ENCODE measurements around the gene GALNTL6. TPM values are rescaled to one million over a fixed set of nuclear protein-coding genes. Genes with fewer than 3 reads are reported as not detected.

The GALNTL6 gene
- total RNA-seq, 1 donor, result not detected

DNA sequence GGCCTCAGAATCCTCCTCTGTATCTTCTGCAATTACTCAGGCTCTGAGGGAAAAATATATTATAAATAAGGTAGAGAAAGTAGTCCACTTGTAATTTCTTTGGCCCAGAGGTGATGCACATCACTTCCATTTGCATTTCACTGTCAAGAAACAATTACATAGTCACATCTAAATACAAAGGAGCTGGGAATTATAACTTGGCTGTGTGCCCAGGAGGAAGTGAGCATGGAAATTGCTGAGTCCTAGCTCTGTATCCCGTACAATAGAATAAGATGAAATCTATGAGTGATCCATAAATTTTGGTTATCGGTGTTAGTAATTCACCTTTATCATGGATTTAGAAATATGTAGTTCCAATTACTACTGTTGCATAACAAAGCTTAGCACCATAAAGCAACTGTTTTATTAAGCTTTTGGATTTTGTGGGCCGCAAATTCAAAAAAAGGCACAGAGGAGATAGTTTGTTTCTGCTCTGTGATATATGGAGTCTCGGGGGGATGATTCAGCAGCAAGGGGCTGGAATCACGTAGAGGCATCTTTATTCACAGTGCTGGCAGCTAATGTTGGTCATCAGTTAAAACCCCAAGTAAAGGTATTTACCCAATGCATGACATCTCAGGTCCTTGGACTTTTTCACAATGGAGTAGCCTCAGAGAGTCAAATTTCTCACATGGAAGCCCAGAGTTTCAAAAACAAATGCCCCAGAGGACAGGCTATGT lies 1114.1 kb downstream of the GALNTL6 start:
- TF ChIP-seq, protein P1, sequence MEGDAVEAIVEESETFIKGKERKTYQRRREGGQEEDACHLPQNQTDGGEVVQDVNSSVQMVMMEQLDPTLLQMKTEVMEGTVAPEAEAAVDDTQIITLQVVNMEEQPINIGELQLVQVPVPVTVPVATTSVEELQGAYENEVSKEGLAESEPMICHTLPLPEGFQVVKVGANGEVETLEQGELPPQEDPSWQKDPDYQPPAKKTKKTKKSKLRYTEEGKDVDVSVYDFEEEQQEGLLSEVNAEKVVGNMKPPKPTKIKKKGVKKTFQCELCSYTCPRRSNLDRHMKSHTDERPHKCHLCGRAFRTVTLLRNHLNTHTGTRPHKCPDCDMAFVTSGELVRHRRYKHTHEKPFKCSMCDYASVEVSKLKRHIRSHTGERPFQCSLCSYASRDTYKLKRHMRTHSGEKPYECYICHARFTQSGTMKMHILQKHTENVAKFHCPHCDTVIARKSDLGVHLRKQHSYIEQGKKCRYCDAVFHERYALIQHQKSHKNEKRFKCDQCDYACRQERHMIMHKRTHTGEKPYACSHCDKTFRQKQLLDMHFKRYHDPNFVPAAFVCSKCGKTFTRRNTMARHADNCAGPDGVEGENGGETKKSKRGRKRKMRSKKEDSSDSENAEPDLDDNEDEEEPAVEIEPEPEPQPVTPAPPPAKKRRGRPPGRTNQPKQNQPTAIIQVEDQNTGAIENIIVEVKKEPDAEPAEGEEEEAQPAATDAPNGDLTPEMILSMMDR (IDR thresholded peaks at IDR 0.05; ENCODE audit: insufficient read depth, low read length), result no peak
- no peak overlapping the region for H3K4me3 ChIP-seq (ENCODE audit: low read depth, low read length)
- DNase-seq (ENCODE audit: low read depth), result no peak

DNA sequence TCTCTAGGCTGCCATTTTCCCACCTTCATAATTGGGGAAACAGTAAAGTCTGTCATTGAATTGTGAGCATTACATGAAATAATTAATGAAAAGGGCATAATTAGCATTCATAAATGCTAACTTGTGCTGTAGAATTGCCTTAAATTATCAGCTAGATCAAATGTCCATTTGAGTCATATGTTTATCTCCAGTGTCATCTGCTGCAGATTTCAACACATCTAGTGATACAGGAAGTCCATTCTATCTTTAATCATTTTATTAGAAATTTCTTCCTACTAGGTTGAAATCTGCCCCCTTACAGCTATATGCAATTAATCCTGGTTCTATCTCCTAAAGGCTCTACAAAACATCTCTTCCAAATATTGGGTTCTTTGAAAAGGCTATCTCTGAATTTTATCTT lies 1115.1 kb downstream of the GALNTL6 start:
- H3K4me3 ChIP-seq (ENCODE audit: low read depth, low read length), result no peak overlapping the region
- TF ChIP-seq, protein P1 (IDR thresholded peaks at IDR 0.05; ENCODE audit: insufficient read depth, low read length), result no peak
- DNase-seq (ENCODE audit: low read depth), result no peak

DNA sequence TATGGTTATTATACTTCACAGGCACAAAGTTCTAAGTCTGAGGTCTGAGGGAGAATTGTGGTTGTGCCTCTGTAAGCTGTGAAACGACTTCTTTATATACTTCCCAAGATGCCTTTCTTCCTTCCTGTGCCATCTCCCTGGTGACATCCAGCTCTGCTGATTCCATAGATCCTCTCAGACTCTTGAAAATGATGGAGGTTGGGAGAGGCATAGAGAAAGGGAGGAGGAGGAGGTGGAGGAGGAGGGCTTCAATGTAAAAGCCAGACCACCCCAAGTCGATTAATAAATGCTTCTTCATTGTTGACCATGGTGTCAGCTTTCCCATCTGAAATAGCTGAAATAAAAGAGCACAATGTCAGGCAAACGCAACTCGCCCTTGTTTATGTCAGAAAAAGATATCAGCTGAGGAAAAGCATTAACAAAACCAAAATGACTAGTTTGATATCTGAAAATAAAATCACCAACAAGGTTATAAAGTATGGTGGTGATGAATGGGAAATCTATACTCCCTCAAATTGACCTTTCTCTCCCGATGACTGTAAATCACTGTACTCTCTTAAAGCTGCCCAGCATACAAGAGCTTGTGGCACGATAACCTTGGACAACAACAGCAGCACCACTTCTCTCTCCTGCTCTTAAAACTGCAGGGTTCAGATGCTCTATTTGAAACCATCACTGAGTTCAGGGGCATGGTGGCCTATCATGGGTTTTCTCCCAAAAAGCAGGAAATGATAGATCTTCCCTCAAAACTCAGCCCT lies 1125.0 kb downstream of the GALNTL6 start:
- H3K4me3 ChIP-seq (ENCODE audit: low read depth, low read length), result no peak overlapping the region
- TF ChIP-seq, protein P1 (IDR thresholded peaks at IDR 0.05; ENCODE audit: insufficient read depth, low read length), result no peak
- DNase-seq (ENCODE audit: low read depth), result no peak

GRCh38 chr4:172938870-172939269 lies 1125.7 kb downstream of the GALNTL6 start:
- H3K4me3 ChIP-seq (ENCODE audit: low read depth, low read length), result no peak overlapping the region
- TF ChIP-seq, protein P1 (IDR thresholded peaks at IDR 0.05; ENCODE audit: insufficient read depth, low read length), result no peak
- DNase-seq (ENCODE audit: low read depth), result no peak

DNA sequence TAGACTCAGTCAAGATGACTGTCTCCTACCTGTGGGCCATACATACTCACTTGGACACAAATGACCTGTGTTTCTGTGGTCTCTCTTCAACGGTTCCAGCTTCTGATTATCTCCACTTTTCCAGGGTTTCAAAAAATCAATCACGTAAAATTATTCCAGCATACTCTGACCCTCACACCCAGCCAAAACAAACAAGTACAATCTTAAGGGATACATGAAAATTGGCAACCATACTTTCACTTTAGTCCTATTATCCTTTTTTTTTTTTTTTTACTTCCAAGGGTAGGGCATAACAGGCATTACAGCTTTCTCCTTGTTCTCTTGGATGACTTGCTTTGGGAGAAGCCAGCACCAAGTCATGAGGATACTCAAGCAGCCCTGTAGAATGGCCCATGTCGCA lies 1129.6 kb downstream of the GALNTL6 start:
- no peak overlapping the region for H3K4me3 ChIP-seq (ENCODE audit: low read depth, low read length)
- TF ChIP-seq, protein P1 (IDR thresholded peaks at IDR 0.05; ENCODE audit: insufficient read depth, low read length), result no peak
- DNase-seq (ENCODE audit: low read depth), result no peak

GRCh38 chr4:172945611-172946010 lies 1132.4 kb downstream of the GALNTL6 start:
- TF ChIP-seq, protein P1 (IDR thresholded peaks at IDR 0.05; ENCODE audit: insufficient read depth, low read length), result no peak
- no peak overlapping the region for H3K4me3 ChIP-seq (ENCODE audit: low read depth, low read length)
- DNase-seq (ENCODE audit: low read depth), result no peak
